GM20000 (cell line): ENCODE data around the gene SKI.

Experiments
- DNase-seq: peaks from one replicate; pipeline ENCODE4 v3.0.0; 2012; ENCODE audit warnings: low spot score
- TF ChIP-seq, protein P1 (sequence below): IDR thresholded peaks from 2 replicates; pipeline ENCODE4 v1.5.1; 2012; ENCODE audit warnings: mild to moderate bottlenecking, control low read depth; ENCODE audit errors: extremely low read depth, missing control alignments

The SKI gene

DNA sequence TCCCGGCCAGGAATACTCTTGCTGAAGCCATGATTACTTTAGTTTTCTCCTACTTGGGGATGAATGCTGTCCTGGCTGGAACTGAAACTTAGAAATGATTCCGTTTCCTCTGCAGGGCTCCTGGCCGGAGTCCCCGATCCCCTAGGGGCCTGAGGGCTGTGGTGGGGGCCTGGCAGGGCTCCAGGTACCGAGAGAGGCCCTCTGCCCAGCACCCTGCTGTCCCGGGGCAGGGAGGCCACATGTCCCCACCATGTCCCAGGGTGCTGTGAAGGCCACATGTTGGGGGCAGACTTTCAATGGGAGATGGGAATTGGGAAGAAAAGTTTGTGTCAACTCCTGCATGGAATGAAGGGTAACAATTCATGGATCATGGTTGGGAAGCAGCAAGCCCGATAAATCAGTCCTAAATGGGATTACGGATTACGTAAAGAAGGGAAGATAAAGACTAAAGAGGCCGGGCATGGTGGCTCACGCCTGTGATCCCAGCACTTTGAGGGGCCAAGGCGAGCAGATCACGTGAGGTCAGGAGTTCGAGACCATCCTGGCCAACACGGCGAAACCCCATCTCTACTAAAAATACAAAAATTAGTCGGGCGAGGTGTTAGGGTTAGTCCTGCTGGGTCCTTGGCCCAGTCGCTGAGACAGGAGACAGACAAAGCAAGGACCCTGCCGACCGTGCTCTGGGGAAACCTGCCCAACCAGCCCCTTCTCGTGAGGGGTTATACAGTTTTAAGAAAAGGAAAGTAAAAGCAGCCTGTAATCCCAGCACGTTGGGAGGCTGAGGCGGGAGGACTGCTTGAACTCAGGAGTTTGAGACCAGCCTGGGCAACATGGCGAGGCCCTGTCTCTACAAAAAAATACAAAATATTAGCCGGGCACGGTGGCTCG is 125.7 kb downstream of the SKI start:
- no peak for DNase-seq
- TF ChIP-seq, protein P1, sequence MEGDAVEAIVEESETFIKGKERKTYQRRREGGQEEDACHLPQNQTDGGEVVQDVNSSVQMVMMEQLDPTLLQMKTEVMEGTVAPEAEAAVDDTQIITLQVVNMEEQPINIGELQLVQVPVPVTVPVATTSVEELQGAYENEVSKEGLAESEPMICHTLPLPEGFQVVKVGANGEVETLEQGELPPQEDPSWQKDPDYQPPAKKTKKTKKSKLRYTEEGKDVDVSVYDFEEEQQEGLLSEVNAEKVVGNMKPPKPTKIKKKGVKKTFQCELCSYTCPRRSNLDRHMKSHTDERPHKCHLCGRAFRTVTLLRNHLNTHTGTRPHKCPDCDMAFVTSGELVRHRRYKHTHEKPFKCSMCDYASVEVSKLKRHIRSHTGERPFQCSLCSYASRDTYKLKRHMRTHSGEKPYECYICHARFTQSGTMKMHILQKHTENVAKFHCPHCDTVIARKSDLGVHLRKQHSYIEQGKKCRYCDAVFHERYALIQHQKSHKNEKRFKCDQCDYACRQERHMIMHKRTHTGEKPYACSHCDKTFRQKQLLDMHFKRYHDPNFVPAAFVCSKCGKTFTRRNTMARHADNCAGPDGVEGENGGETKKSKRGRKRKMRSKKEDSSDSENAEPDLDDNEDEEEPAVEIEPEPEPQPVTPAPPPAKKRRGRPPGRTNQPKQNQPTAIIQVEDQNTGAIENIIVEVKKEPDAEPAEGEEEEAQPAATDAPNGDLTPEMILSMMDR = no peak

DNA sequence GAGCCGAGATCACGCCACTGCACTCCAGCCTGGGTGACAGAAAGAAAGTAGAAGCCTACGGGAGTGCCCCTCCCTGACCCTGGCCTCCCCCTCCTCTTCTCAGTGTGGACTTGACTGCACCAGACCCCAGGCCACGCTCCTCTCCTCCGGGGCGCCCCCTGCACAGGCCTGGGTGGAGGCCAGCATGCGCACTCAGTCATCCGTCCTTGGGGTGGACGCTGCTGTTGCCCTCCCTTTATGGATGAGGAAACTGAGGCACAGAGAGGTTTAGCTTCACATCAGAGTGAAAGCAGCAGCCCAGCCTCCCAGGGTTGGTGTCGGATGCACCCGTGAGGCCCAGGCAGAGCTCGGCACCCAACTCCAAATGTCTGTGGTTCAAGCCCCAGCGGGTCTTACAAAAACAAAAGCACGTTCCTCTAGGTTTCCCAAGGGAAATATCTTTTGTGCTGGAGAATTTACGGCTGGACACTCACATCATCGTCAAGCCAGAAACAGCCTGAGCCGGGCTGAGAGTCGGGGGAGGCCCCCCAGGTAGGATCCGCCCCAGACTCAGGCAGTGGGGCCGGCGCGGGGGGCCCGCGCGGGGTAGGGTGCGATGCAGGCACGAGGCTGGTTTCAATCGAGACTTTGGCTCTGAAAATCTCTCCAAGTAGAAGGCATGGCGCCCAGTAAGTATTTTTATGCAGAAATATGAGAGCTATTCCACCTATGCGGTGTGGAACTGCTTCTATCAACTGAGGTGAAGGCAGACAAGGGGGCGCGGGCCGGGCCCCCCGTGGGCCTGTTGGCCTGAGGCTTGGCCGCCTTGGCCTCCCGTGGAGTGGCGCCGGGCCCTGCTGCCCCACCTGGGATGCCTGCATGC is 126.6 kb downstream of the SKI start:
- DNase-seq = no peak
- TF ChIP-seq, protein P1 = no peak

DNA sequence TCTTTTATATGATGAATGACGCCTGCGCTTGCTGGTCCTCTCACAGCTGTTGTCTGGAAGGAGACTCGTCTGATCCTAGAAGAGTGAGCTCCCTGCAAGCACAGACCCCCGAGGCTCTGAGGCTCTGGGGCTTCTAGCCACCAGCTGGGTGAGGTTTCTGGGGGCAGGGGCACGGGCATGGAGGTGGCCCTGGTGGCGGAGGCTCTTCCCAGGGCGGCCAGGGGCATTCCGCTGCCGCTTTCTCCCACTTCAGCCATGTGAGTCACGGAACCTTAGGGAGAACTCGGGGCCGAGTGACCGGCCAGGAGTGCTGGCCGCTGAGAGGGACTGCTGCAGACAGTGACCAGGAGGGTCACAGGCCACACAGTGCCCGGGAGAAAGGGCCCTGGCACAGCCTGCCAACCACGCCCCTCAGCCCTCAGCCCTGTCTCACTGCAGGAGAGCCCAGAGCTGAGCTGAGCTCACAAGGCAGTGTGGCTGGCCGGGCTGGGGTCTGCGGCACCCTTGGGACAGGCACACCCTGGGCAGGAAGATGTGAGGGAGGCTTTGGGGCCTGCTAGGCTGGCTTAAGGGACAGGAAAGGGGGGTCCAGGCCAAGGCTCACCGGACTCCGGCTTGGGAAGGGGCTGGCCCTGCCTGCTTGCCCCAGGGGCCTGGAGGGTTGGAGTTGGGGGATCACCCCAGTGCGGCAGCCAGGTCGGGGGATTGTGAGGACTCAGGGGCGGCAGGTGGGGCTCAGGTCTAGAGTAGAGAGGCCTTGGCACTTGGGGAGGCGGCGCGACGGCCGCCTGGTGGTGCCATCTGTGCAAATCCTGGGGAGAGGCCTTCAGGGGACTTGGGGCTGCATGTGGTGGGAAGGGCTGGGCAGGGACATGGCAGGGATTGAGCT is 127.5 kb downstream of the SKI start:
- TF ChIP-seq, protein P1 = no peak

DNA sequence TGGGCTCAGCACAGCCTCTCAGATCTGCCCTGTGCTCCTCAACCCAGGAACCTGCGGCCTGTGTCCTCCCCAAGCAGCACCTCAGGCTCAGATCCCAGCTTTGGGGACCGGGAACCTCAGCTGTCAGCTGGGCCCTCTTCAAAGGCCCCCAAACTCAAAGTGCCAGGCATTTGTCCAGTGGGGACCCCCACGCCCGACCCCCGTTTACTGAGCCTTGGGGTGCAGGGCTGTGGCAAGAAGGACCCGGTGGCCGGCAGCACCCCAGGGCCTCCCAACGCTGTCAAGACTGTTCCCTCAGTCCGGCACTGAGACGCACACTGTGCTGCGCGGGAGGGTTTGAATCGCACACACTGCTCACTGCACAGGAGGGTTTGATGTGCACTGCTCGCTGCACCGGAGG is 128.3 kb downstream of the SKI start:
- DNase-seq = no peak
- TF ChIP-seq, protein P1 = no peak

More for the DNA sequence above, 127.5 kb downstream of the SKI start:
- no peak for DNase-seq

DNA sequence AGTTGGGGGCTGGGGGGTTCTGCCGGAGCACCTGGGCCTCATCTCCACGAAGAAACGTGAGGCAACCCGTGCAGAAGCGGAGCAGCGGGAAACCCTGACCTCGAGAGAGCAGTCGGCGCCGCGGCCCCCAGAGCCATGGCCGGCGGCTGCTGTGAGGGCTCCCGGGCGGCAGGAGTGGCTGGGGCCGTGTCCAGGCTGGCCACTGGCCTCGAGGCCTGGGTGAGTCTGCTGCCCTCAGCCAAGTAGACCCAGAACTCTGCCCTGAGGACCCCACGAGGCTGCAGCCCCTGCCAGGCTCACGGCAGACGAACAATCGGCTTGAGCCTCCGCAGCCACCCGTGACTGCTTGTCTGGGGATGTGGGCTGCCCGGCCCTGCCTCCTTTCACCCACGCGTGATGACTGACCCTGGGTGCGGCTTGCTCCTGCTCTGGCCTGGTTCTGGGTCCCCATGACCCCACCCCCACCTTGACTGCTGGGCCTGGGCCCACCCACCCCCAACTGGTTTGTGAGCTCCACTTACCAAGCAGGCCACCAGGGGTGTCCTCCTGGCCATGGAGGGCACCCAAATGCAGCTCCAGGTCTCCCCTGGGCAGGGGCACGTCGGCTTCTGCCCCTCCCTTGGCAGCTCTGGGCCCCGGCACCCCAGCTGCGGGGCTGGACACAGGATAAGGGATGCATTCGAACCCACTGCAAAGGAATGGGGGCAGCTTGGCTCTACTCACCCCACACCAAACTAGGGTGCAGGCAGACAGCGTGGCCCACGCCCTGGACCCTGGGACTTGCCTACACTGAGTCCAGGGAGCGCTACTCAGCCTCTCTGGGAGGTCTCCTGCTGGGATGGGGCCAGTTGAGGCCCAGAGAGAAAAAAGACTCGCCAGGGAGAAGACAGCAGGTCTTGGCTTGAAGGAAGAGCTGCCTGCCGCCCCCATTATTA is 129.1 kb downstream of the SKI start:
- DNase-seq = no peak
- TF ChIP-seq, protein P1 = no peak

DNA sequence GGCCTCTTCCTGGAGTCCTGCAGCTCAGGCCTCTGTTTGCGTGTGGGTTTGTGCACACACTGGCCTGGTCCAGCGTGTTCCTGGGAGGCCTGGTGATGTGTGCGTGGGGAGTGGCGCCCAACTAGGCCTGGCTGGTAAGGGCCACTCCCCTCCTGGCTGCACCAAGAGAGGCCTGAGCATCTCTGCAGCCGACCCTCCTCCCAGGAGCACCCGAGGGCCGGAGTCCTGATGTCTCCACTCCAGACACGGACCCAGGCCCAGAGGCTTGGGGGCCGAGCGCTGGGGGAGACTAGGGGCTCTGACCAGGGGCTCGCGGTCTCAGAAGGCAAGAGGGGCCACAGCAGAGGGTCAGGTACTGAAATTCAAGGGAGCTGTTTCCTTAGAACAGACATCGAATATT is 130.0 kb downstream of the SKI start:
- no peak for DNase-seq
- TF ChIP-seq, protein P1 = no peak
